Measurements from ENCODE around the gene DDX60. TPM values are rescaled to one million over a fixed set of nuclear protein-coding genes. Genes with fewer than 3 reads are reported as not detected.

DDX60 gene
- total RNA-seq, 1 experiment from 2014 or later = 10.1 TPM

- Histone ChIP-seq H3K4me1 (ENCODE audit: control insufficient read depth, insufficient read depth, low read length) (no peaks in the 10 kb centered on the region), H3K36me3 (ENCODE audit: control insufficient read depth, insufficient read depth, low read length) (no peaks in the 10 kb centered on the region), H3K27me3 (ENCODE audit: control insufficient read depth, insufficient read depth, low read length) (no peaks in the 10 kb centered on the region), H3K4me3 (ENCODE audit: low read depth in 2 of 2, low read length in 2 of 2) (no peak overlapping the region), H3K27ac (ENCODE audit: low read length) (no peak overlapping the region), H3K9me3 (ENCODE audit: control insufficient read depth, insufficient read depth, low read depth, low read length) (no peaks in the 10 kb centered on the region)
- intact Hi-C loops (cut with micrococcal nuclease; ENCODE audit: unreplicated experiment) (no loop called here), in situ Hi-C loops (cut with HindIII; ENCODE audit: low pct_unique_long_range_greater_than_20kb, low sequenced_read_pairs) (no loop called here)
- BruUV-seq (replicated peaks) = no TSS peak
- ChIA-PET POLR2A (no interaction called here), CTCF (no interaction called here)
- DNase-seq (ENCODE audit: low read depth, low spot score) (no peak), ATAC-seq (no peak)
- TF ChIP-seq CTCF (IDR thresholded peaks at IDR 0.05) (no peak), REST (IDR thresholded peaks at IDR 0.05; ENCODE audit: insufficient read depth in 1 of 2, low read depth in 2 of 2, low read length in 1 of 2) (no peak), SIN3A (IDR thresholded peaks at IDR 0.05; ENCODE audit: borderline replicate concordance, insufficient read depth, low read depth, low read length) (no peak), POLR2AphosphoS5 (IDR thresholded peaks at IDR 0.05; ENCODE audit: low read depth, low read length) (no peak), TCF7L2 (IDR thresholded peaks at IDR 0.05; ENCODE audit: low read depth, low read length) (no peak)
Observed at GRCh38 chr4:168275836-168276235, 42.7 kb downstream of the DDX60 start.

GRCh38 chr4:168274871-168275270, 43.7 kb downstream of the DDX60 start:
- no peak for ATAC-seq
- CTCF ChIA-PET = no interaction called here

More at GRCh38 chr4:168274871-168275270, 43.7 kb downstream of the DDX60 start:
- Histone ChIP-seq H3K4me1 (ENCODE audit: control insufficient read depth, insufficient read depth, low read length) (no peaks in the 10 kb centered on the region), H3K4me3 (ENCODE audit: low read depth in 2 of 2, low read length in 2 of 2) (no peak overlapping the region), H3K9me3 (ENCODE audit: control insufficient read depth, insufficient read depth, low read depth, low read length) (no peaks in the 10 kb centered on the region), H3K27ac (ENCODE audit: low read length) (no peak overlapping the region), H3K36me3 (ENCODE audit: control insufficient read depth, insufficient read depth, low read length) (no peaks in the 10 kb centered on the region), H3K27me3 (ENCODE audit: control insufficient read depth, insufficient read depth, low read length) (no peaks in the 10 kb centered on the region)
- intact Hi-C loops (cut with micrococcal nuclease; ENCODE audit: unreplicated experiment) = no loop called here
- POLR2A ChIA-PET = no interaction called here
- in situ Hi-C loops (cut with HindIII; ENCODE audit: low pct_unique_long_range_greater_than_20kb, low sequenced_read_pairs) = no loop called here
- TF ChIP-seq POLR2AphosphoS5 (IDR thresholded peaks at IDR 0.05; ENCODE audit: low read depth, low read length) (no peak), TCF7L2 (IDR thresholded peaks at IDR 0.05; ENCODE audit: low read depth, low read length) (no peak), REST (IDR thresholded peaks at IDR 0.05; ENCODE audit: insufficient read depth in 1 of 2, low read depth in 2 of 2, low read length in 1 of 2) (no peak), SIN3A (IDR thresholded peaks at IDR 0.05; ENCODE audit: borderline replicate concordance, insufficient read depth, low read depth, low read length) (no peak), CTCF (IDR thresholded peaks at IDR 0.05) (no peak)
- DNase-seq (ENCODE audit: low read depth, low spot score) = no peak
- no TSS peak for BruUV-seq (replicated peaks)
